H9 (cell line): ENCODE data around the gene VASN. TPM values are rescaled to one million over a fixed set of nuclear protein-coding genes. Genes with fewer than 3 reads are reported as not detected.
A peak's percentile ranks its signal among the peaks of the same experiment; 100 is the strongest.

Experiments used
- DNase-seq: peaks from one replicate; pipeline ENCODE4 v3.0.0-alpha.2; 2017
- H2AFZ ChIP-seq: one replicate; pipeline ENCODE4 v1.6.1; 2013; ENCODE audit warnings: mild to moderate bottlenecking, low read length, control low read depth, moderate library complexity
- H2AK5ac ChIP-seq: 2 replicates; pipeline ENCODE4 v1.6.1; 2013; ENCODE audit warnings: low read length, control low read depth, mixed read lengths; ENCODE audit not compliant: insufficient read length
- H2BK120ac ChIP-seq: one replicate; pipeline ENCODE4 v1.6.1; 2013; ENCODE audit warnings: low read depth, mild to moderate bottlenecking, low read length, control low read depth, inconsistent platforms; ENCODE audit not compliant: poor library complexity, severe bottlenecking
- H2BK12ac ChIP-seq: 2 replicates; pipeline ENCODE4 v1.6.1; 2013; ENCODE audit warnings: low read length, control low read depth, mixed read lengths, low read depth; ENCODE audit not compliant: insufficient read length
- H2BK15ac ChIP-seq: 2 replicates; pipeline ENCODE4 v1.6.1; 2013; ENCODE audit warnings: low read depth, low read length, control low read depth
- H2BK20ac ChIP-seq: one replicate; pipeline ENCODE4 v1.6.1; 2013; ENCODE audit warnings: low read depth, mild to moderate bottlenecking, low read length, control low read depth, inconsistent platforms; ENCODE audit not compliant: poor library complexity, severe bottlenecking
- H2BK5ac ChIP-seq: 2 replicates; pipeline ENCODE4 v1.6.1; 2013; ENCODE audit warnings: low read length, control low read depth, mixed read lengths; ENCODE audit not compliant: insufficient read length
- H3K14ac ChIP-seq: 2 replicates; pipeline ENCODE4 v1.6.1; 2013; ENCODE audit warnings: low read length, control low read depth; ENCODE audit not compliant: insufficient read depth
- H3K18ac ChIP-seq: 2 replicates; pipeline ENCODE4 v1.6.1; 2013; ENCODE audit warnings: low read depth, mild to moderate bottlenecking, mixed read lengths, low read length, control low read depth; ENCODE audit not compliant: insufficient read length
- H3K23ac ChIP-seq: 2 replicates; pipeline ENCODE4 v1.6.1; 2013; ENCODE audit warnings: low read length, control low read depth, mixed read lengths, low read depth; ENCODE audit not compliant: insufficient read length
- H3K23me2 ChIP-seq: 2 replicates; pipeline ENCODE4 v1.6.1; 2013; ENCODE audit warnings: low read depth, mild to moderate bottlenecking, mixed read lengths, low read length, control low read depth; ENCODE audit not compliant: insufficient read length, poor library complexity, severe bottlenecking
- H3K27ac ChIP-seq: 2 replicates; pipeline ENCODE4 v1.5.1; 2013; ENCODE audit warnings: low read length, control low read depth, mixed read lengths, low read depth; ENCODE audit not compliant: insufficient read length
- H3K27me3 ChIP-seq: 2 replicates; pipeline ENCODE4 v1.6.1; 2013; ENCODE audit warnings: low read length, control low read depth, inconsistent platforms; ENCODE audit not compliant: insufficient read depth
- H3K4ac ChIP-seq: 2 replicates; pipeline ENCODE4 v1.6.1; 2013; ENCODE audit warnings: low read depth, mild to moderate bottlenecking, control low read depth, inconsistent platforms, low read length, moderate library complexity
- H3K4me1 ChIP-seq: 2 replicates; pipeline ENCODE4 v1.6.1; 2013; ENCODE audit warnings: low read length, control low read depth, inconsistent platforms; ENCODE audit not compliant: insufficient read depth
- H3K4me2 ChIP-seq: 2 replicates; pipeline ENCODE4 v1.6.1; 2013; ENCODE audit warnings: low read length, control low read depth, mixed read lengths; ENCODE audit not compliant: insufficient read length, insufficient read depth
- H3K56ac ChIP-seq: 2 replicates; pipeline ENCODE4 v1.6.1; 2013; ENCODE audit warnings: low read depth, mild to moderate bottlenecking, mixed read lengths, low read length, control low read depth; ENCODE audit not compliant: insufficient read length
- H3K79me1 ChIP-seq: 2 replicates; pipeline ENCODE4 v1.6.1; 2013; ENCODE audit warnings: low read depth, mild to moderate bottlenecking, moderate library complexity, low read length, control low read depth, inconsistent platforms; ENCODE audit not compliant: insufficient read depth, poor library complexity, severe bottlenecking
- H3K79me2 ChIP-seq: 2 replicates; pipeline ENCODE4 v1.6.1; 2013; ENCODE audit warnings: low read length, control low read depth, inconsistent platforms; ENCODE audit not compliant: insufficient read depth
- H3K9ac ChIP-seq: 2 replicates; pipeline ENCODE4 v1.6.1; 2013; ENCODE audit warnings: low read length, control low read depth, mixed read lengths; ENCODE audit not compliant: insufficient read length; ENCODE audit errors: extremely low read depth
- H3K9me3 ChIP-seq: one replicate; pipeline ENCODE4 v1.6.1; 2013; ENCODE audit warnings: low read depth, low read length, inconsistent platforms; ENCODE audit not compliant: control insufficient read depth
- H3T11ph ChIP-seq: one replicate; pipeline ENCODE4 v1.6.1; 2013; ENCODE audit warnings: mild to moderate bottlenecking, low read length, control low read depth, inconsistent platforms
- H4K20me1 ChIP-seq: one replicate; pipeline ENCODE4 v1.6.1; 2013; ENCODE audit not compliant: control insufficient read depth, insufficient read length, insufficient read depth
- H4K5ac ChIP-seq: 2 replicates; pipeline ENCODE4 v1.6.1; 2013; ENCODE audit warnings: low read depth, mild to moderate bottlenecking, mixed read lengths, low read length, control low read depth; ENCODE audit not compliant: insufficient read length
- H4K8ac ChIP-seq: replicated peaks from 2 replicates; pipeline ENCODE4 v1.6.1; 2013; ENCODE audit warnings: low read length, control low read depth, mixed read lengths, low read depth; ENCODE audit not compliant: insufficient read length
- H4K91ac ChIP-seq: 2 replicates; pipeline ENCODE4 v1.6.1; 2013; ENCODE audit warnings: low read depth, mild to moderate bottlenecking, moderate library complexity, mixed read lengths, low read length, control low read depth; ENCODE audit not compliant: insufficient read length
- H3K27ac Mint-ChIP-seq, 3 experiments: 2 replicates in 2 of 3; 3 replicates in 1 of 3; pipeline ENCODE4 v1.8.0; 2020 to 2021; ENCODE audit warnings: mixed read lengths in 3 of 3, mild to moderate bottlenecking in 1 of 3, moderate library complexity in 1 of 3
- H3K27me3 Mint-ChIP-seq: 2 replicates; pipeline ENCODE4 v1.8.0; 2021; ENCODE audit warnings: low read depth, mild to moderate bottlenecking, moderate library complexity, mixed read lengths
- H3K36me3 Mint-ChIP-seq, 3 experiments: 2 replicates in 2 of 3; 3 replicates in 1 of 3; pipeline ENCODE4 v1.8.0; 2020 to 2021; ENCODE audit warnings: low read depth in 3 of 3, mixed read lengths in 3 of 3; ENCODE audit not compliant: insufficient read depth in 1 of 3
- H3K4me1 Mint-ChIP-seq, 2 experiments: 2 replicates each; pipeline ENCODE4 v1.8.0; 2020; ENCODE audit warnings: mixed read lengths in 2 of 2
- H3K4me3 Mint-ChIP-seq, 2 experiments: 2 replicates in 1 of 2; 3 replicates in 1 of 2; pipeline ENCODE4 v1.8.0; 2020 to 2021; ENCODE audit warnings: mild to moderate bottlenecking in 2 of 2, mixed read lengths in 2 of 2, moderate library complexity in 1 of 2
- H3K9me3 Mint-ChIP-seq, 2 experiments: 2 replicates in 1 of 2; 3 replicates in 1 of 2; pipeline ENCODE4 v1.8.0; 2020; ENCODE audit warnings: mild to moderate bottlenecking in 2 of 2, mixed read lengths in 2 of 2, moderate library complexity in 1 of 2
- CTCF ChIP-seq: fragments of 200-600 bp; sonication (generic); conservative IDR thresholded peaks from 3 replicates; pipeline ENCODE4 v1.8.0; 2021; ENCODE audit warnings: antibody characterized with exemption, mild to moderate bottlenecking
- WGBS: extraction: QIAGEN DNeasy Blood & Tissue Kit; methylation state at CpG from one replicate; pipeline ENCODE4 v1.1.7; 2013; ENCODE audit warnings: missing lambda C conversion rate, low lambda C conversion rate, mixed read lengths; ENCODE audit not compliant: insufficient read length; ENCODE audit errors: extremely low coverage; 5-methylcytosine and 5-hydroxymethylcytosine counted together
- total RNA-seq: library from RNA; stranded (reverse); gene quantifications from 2 replicates; pipeline ENCODE4 v1.2.1, GENCODE V29; 2021

The VASN gene
- total RNA-seq, 1 experiment from 2014 or later: 11.0 TPM

DNA sequence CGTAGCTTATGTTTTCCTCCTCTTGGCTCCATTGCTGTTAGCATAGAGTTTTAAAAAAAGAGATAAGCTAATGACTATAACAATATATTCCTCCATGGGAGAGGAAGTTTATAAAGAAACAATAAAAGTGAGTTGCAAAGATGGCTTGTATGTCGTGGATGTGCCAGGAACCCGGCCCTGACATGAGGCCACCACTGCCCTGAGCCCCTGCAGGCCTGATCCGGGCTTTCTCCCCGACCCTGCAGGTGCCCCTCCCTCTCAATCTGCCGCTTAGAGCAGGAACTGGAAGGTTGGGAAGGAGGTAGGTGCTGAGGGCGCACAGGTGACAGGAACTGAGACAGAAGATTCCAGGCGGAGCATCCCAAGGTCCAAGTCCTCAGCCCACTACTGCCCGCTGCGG, 32.2 kb upstream of the VASN start:
- Histone ChIP-seq H3K18ac (no peak overlapping the region), H2BK20ac (no peak overlapping the region), H4K5ac (no peak overlapping the region), H3K4me1 (no peaks in the 10 kb centered on the region), H2BK15ac (no peak overlapping the region), H3K14ac (no peak overlapping the region), H3K9ac (no peak overlapping the region), H3T11ph (no peak overlapping the region), H3K27me3 (no peaks in the 10 kb centered on the region), H3K4ac (no peak overlapping the region), H3K4me2 (no peak overlapping the region), H2BK12ac (no peak overlapping the region), H2AFZ (no peak overlapping the region), H3K79me1 (no peaks in the 10 kb centered on the region), H3K27ac (no peak overlapping the region), H2BK5ac (no peak overlapping the region), H3K79me2 (no peaks in the 10 kb centered on the region), H4K91ac (no peak overlapping the region), H3K23ac (no peak overlapping the region), H4K20me1 (no peaks in the 10 kb centered on the region), H3K56ac (no peak overlapping the region), H3K23me2 (no peaks in the 10 kb centered on the region), H4K8ac (no peak overlapping the region), H2AK5ac (no peak overlapping the region), H2BK120ac (no peak overlapping the region), H3K9me3 (no peaks in the 10 kb centered on the region)
- 0 out of 7 replicates have a peak overlapping the region, but pooled peaks of 1 of the 3 experiments have one; percentile 28 for H3K27ac Mint-ChIP-seq
- DNase-seq: no peak
- H3K4me3 Mint-ChIP-seq: no peak overlapping the region
- H3K27me3 Mint-ChIP-seq: peaks cover 4% of the 10 kb centered on the region; the same call in 1 of the 2 replicates
- TF ChIP-seq CTCF: no peak
- peaks cover 13 to 34% (median 20%) of the 10 kb centered on the region in 3 experiments for H3K36me3 Mint-ChIP-seq
- no peaks in the 10 kb centered on the region for H3K4me1 Mint-ChIP-seq
- H3K9me3 Mint-ChIP-seq: peaks cover 7 to 10% of the 10 kb centered on the region in 2 experiments; a peak in 4 of 5 replicates
- WGBS: no CpG with 5 or more reads among the region's 10 CpGs
